ENCODE data around the gene PRSS36. TPM values are rescaled to one million over a fixed set of nuclear protein-coding genes. Genes with fewer than 3 reads are reported as not detected.
"Not testable (repeated sequence)": the region's sequence is repeated elsewhere in the genome, so short reads cannot be mapped to it uniquely, and the experiment has no call there.

Gene PRSS36
- 0.07 and 0.14 TPM in 2 replicates for total RNA-seq

- no peaks in the 10 kb centered on the region for H3K4me1 Mint-ChIP-seq (ENCODE audit: low read depth)
- peaks cover 15% of the 10 kb centered on the region for H3K27me3 Mint-ChIP-seq (ENCODE audit: low read depth)
- H3K4me3 Mint-ChIP-seq (ENCODE audit: low read depth), result no peak within 1 kb of the TSS
- H3K9me3 Mint-ChIP-seq, result no peaks in the 10 kb centered on the region
- no peak within 1 kb of the TSS for H3K27ac Mint-ChIP-seq
- no peaks in the 10 kb centered on the region for H3K36me3 Mint-ChIP-seq (ENCODE audit: low read depth)
- no peak for DNase-seq (ENCODE audit: low spot score)
- intact Hi-C loops (cut with micrococcal nuclease), result no loop called here
These were observed at the start of gene PRSS36 for GRCh38 chr16:31149894-31150890. Gene PRSS36 (minus strand): TSS chr16:31150066. CDS start chr16:31150035, 31 bp downstream.

GRCh38 chr16:31199430-31200041 lies 49.7 kb upstream of the PRSS36 start:
- H3K4me3 Mint-ChIP-seq (ENCODE audit: low read depth), result no peak overlapping the region
- no peak for DNase-seq (ENCODE audit: low spot score)
- H3K27me3 Mint-ChIP-seq (ENCODE audit: low read depth), result no peaks in the 10 kb centered on the region
- H3K36me3 Mint-ChIP-seq (ENCODE audit: low read depth), result peaks cover 54% of the 10 kb centered on the region
- H3K27ac Mint-ChIP-seq, result peak overlapping the region; percentile 36
- intact Hi-C loops (cut with micrococcal nuclease), result loop anchor here (5.0 to 10.0 kb wide), 4 partner anchors 68 to 668 kb away; partner anchors contain the start of gene ITGAX
- H3K4me1 Mint-ChIP-seq (ENCODE audit: low read depth), result peaks cover 43% of the 10 kb centered on the region
- H3K9me3 Mint-ChIP-seq, result no peaks in the 10 kb centered on the region

- H3K27me3 Mint-ChIP-seq (ENCODE audit: low read depth), result no peaks in the 10 kb centered on the region
- H3K9me3 Mint-ChIP-seq, result no peaks in the 10 kb centered on the region
- intact Hi-C loops (cut with micrococcal nuclease), result no loop called here
- H3K4me1 Mint-ChIP-seq (ENCODE audit: low read depth), result peaks cover 40% of the 10 kb centered on the region
- peaks cover 65% of the 10 kb centered on the region for H3K36me3 Mint-ChIP-seq (ENCODE audit: low read depth)
- no peak for DNase-seq (ENCODE audit: low spot score)
- no peak overlapping the region for H3K4me3 Mint-ChIP-seq (ENCODE audit: low read depth)
- peak overlapping the region; percentile 57 for H3K27ac Mint-ChIP-seq
These were observed 48.5 kb upstream of the PRSS36 start for GRCh38 chr16:31198207-31198882.

- Mint-ChIP-seq H3K27ac (no peak overlapping the region), H3K4me1 (ENCODE audit: low read depth) (peaks cover 36% of the 10 kb centered on the region)
- DNase-seq (ENCODE audit: low spot score), result no peak
These were observed 46.6 kb upstream of the PRSS36 start for GRCh38 chr16:31196324-31197088.

GRCh38 chr16:31195861-31196260 lies 46.0 kb upstream of the PRSS36 start:
- DNase-seq (ENCODE audit: low spot score); H3K9me3 Mint-ChIP-seq; intact Hi-C loops (cut with micrococcal nuclease); H3K27me3 Mint-ChIP-seq (ENCODE audit: low read depth); H3K4me3 Mint-ChIP-seq (ENCODE audit: low read depth); H3K27ac Mint-ChIP-seq: not testable (repeated sequence)
- peaks cover 32% of the 10 kb centered on the region for H3K4me1 Mint-ChIP-seq (ENCODE audit: low read depth)
- peaks cover 81% of the 10 kb centered on the region for H3K36me3 Mint-ChIP-seq (ENCODE audit: low read depth)

More at GRCh38 chr16:31196324-31197088, 46.6 kb upstream of the PRSS36 start:
- Mint-ChIP-seq H3K36me3 (ENCODE audit: low read depth) (peaks cover 81% of the 10 kb centered on the region), H3K4me3 (ENCODE audit: low read depth) (no peak overlapping the region), H3K9me3 (no peaks in the 10 kb centered on the region), H3K27me3 (ENCODE audit: low read depth) (no peaks in the 10 kb centered on the region)
- intact Hi-C loops (cut with micrococcal nuclease), result no loop called here

- H3K4me3 Mint-ChIP-seq (ENCODE audit: low read depth), result no peak overlapping the region
- H3K27me3 Mint-ChIP-seq (ENCODE audit: low read depth), result no peaks in the 10 kb centered on the region
- no peak for DNase-seq (ENCODE audit: low spot score)
- no peak overlapping the region for H3K27ac Mint-ChIP-seq
- intact Hi-C loops (cut with micrococcal nuclease), result no loop called here
- no peaks in the 10 kb centered on the region for H3K9me3 Mint-ChIP-seq
- peaks cover 86% of the 10 kb centered on the region for H3K36me3 Mint-ChIP-seq (ENCODE audit: low read depth)
- H3K4me1 Mint-ChIP-seq (ENCODE audit: low read depth), result peaks cover 34% of the 10 kb centered on the region
These were observed 45.0 kb upstream of the PRSS36 start for GRCh38 chr16:31194898-31195297.

GRCh38 chr16:31193874-31194273 lies 44.0 kb upstream of the PRSS36 start:
- no peak overlapping the region for H3K4me3 Mint-ChIP-seq (ENCODE audit: low read depth)
- intact Hi-C loops (cut with micrococcal nuclease), result no loop called here
- no peaks in the 10 kb centered on the region for H3K9me3 Mint-ChIP-seq
- H3K27me3 Mint-ChIP-seq (ENCODE audit: low read depth), result no peaks in the 10 kb centered on the region
- DNase-seq (ENCODE audit: low spot score), result no peak
- peaks cover 32% of the 10 kb centered on the region for H3K4me1 Mint-ChIP-seq (ENCODE audit: low read depth)
- H3K36me3 Mint-ChIP-seq (ENCODE audit: low read depth), result peaks cover 88% of the 10 kb centered on the region
- no peak overlapping the region for H3K27ac Mint-ChIP-seq

- Mint-ChIP-seq H3K27ac (peak overlapping the region; percentile 64), H3K27me3 (ENCODE audit: low read depth) (no peaks in the 10 kb centered on the region), H3K4me1 (ENCODE audit: low read depth) (peaks cover 32% of the 10 kb centered on the region), H3K4me3 (ENCODE audit: low read depth) (no peak overlapping the region), H3K9me3 (no peaks in the 10 kb centered on the region), H3K36me3 (ENCODE audit: low read depth) (peaks cover 88% of the 10 kb centered on the region)
- DNase-seq (ENCODE audit: low spot score), result no peak
- intact Hi-C loops (cut with micrococcal nuclease), result no loop called here
These were observed 43.2 kb upstream of the PRSS36 start for GRCh38 chr16:31192856-31193642.

- H3K27ac Mint-ChIP-seq, result peak overlapping the region; percentile 29
- no peaks in the 10 kb centered on the region for H3K27me3 Mint-ChIP-seq (ENCODE audit: low read depth)
- DNase-seq (ENCODE audit: low spot score), result no peak
- peaks cover 37% of the 10 kb centered on the region for H3K4me1 Mint-ChIP-seq (ENCODE audit: low read depth)
- H3K4me3 Mint-ChIP-seq (ENCODE audit: low read depth), result no peak overlapping the region
- H3K9me3 Mint-ChIP-seq, result no peaks in the 10 kb centered on the region
- intact Hi-C loops (cut with micrococcal nuclease), result no loop called here
- H3K36me3 Mint-ChIP-seq (ENCODE audit: low read depth), result peaks cover 96% of the 10 kb centered on the region
These were observed 42.0 kb upstream of the PRSS36 start for GRCh38 chr16:31191697-31192428.

GRCh38 chr16:31190818-31191444 lies 41.1 kb upstream of the PRSS36 start:
- no peak overlapping the region for H3K4me3 Mint-ChIP-seq (ENCODE audit: low read depth)
- intact Hi-C loops (cut with micrococcal nuclease), result no loop called here
- H3K27me3 Mint-ChIP-seq (ENCODE audit: low read depth), result no peaks in the 10 kb centered on the region
- H3K9me3 Mint-ChIP-seq, result no peaks in the 10 kb centered on the region
- peaks cover 96% of the 10 kb centered on the region for H3K36me3 Mint-ChIP-seq (ENCODE audit: low read depth)
- no peak for DNase-seq (ENCODE audit: low spot score)
- H3K4me1 Mint-ChIP-seq (ENCODE audit: low read depth), result peaks cover 45% of the 10 kb centered on the region
- H3K27ac Mint-ChIP-seq, result peak overlapping the region; percentile 61

GRCh38 chr16:31190061-31190460 lies 40.2 kb upstream of the PRSS36 start:
- H3K9me3 Mint-ChIP-seq, result no peaks in the 10 kb centered on the region
- peaks cover 52% of the 10 kb centered on the region for H3K4me1 Mint-ChIP-seq (ENCODE audit: low read depth)
- no peak overlapping the region for H3K4me3 Mint-ChIP-seq (ENCODE audit: low read depth)
- no peaks in the 10 kb centered on the region for H3K27me3 Mint-ChIP-seq (ENCODE audit: low read depth)
- peak overlapping the region; percentile 33 for H3K27ac Mint-ChIP-seq
- intact Hi-C loops (cut with micrococcal nuclease), result no loop called here
- H3K36me3 Mint-ChIP-seq (ENCODE audit: low read depth), result peaks cover 98% of the 10 kb centered on the region
- DNase-seq (ENCODE audit: low spot score), result no peak

All from activated T-helper 2 cell treated with anti-CD3 and anti-CD28 coated beads, Interferon-gamma antibody, Interleukin-2, Interleukin-4, amounts not matched to agents 10 μg/mL and 5 μg/mL and 100 μg/mL, durations not matched to agents 14 hours and 24 hours and 36 hours (primary cell).